Activated CD4-positive, alpha-beta T cell treated with anti-CD3 and anti-CD28 coated beads, Interleukin-2, amount 50 U/mL, for 4 hours (primary cell): Measurements from ENCODE around the gene FOXB1.

Source experiments
- DNase-seq, 2 experiments: peaks; one replicate each; pipeline ENCODE4 v3.0.0-alpha.2; 2020

FOXB1 gene

DNA sequence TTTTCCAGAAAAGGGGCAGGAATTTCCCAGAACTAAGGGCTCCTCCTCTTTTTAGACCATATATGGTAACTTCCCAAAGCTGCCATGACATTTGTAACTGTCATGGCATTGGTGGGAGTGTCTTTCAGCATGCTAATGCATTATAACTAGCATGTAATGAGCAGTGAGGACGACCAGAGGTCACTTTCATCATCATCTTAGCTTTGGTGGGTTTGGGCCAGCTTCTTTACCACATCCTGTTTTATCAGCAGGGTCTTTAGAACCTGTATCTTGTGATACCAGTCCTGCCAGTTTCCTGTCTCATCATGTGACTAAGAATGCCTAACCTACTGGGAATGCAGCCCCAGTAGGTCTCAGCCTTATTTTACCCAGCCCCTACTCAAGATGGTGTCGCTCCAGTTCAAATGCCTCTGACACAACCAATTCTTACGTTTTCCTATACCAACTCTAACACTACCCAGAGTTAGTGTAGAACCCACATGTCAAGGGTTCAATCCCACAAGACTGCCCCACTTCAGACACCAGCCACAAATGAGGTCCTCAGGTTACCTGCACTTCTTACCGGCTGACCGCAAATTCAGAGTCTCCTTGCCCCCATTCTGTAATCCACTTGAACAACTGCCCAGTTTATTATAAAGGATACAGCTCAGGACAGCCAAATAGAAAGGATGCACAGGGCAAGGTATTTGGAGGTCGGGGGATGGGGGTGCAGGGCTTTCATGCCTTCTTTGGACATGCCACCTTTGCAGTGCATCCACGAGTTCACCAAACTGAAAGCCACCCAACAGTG is 17.7 kb downstream of the FOXB1 start:
- DNase-seq, result no peak

DNA sequence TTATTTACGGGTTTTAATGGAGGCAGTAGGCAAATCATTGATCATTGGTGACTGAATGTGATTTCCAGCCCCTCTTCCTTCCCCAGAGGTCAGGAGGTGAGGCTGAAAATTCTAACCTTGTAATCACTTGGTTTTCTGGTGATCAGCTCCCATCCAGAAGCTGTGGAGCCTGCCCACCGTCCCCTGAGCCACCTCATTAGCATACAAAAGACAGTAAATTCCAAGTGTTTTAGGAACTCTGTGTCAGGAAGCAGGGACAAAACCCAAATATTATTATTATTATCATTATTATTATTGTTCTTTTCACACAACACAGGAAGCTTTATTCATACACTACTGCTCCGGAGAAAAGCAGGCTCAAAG is 18.2 kb downstream of the FOXB1 start:
- DNase-seq, result no peak

DNA sequence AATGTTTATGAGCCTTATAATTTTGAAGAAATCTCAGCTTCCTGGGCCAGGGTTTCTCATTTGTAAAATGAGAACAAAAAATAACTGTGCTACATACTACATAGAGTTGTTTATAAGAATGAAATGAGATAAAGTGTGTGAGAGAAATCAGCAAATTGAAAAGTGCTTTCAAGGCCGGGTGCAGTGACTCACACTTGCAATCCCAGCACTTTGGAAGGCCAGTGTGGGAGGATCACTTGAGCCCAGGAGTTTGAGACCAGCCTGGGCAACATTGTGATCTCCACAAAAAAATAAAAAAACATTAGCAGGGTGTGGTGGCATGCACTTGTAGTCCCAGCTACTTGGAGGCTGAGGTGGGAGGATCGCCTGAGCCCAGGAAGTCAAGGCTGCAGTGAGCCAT is 22.4 kb downstream of the FOXB1 start:
- no peak for DNase-seq

DNA sequence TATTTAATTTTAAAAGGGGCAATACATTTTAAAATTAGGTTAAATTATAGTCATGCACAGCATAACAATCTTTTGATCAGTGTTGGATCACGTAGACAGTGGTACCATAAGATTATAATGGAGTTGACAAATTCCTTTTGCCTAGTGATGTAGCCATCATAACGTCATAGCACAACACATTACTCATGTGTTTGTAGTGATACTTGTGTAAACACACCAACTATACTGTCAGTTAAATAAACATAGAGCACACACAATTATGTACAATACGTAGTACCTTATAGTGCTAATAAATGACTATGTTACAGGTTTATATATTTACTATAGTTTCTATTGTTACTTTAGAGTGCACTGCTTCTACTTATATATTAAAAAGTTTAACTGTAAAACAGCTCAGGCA is 31.2 kb downstream of the FOXB1 start:
- DNase-seq, result no peak

DNA sequence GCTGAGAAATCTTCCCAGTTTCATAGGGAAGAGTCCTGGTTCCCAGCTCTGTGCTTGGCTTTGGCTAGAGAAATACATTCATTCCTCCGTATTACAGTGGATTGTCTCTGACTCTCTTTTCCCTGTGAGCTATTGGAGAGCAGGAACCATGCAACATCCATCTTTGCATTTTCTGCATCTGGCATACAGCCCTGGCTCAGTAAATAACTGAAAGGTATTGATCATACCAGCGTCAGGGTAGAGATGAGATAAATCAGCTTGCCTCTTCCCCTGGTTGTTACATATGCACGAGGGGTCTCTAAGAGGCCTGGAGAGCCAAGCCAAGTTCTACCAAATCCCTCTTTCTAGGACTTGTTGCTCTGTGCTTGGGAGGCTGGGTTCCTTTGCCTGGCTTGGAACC is 35.2 kb downstream of the FOXB1 start:
- no peak for DNase-seq

DNA sequence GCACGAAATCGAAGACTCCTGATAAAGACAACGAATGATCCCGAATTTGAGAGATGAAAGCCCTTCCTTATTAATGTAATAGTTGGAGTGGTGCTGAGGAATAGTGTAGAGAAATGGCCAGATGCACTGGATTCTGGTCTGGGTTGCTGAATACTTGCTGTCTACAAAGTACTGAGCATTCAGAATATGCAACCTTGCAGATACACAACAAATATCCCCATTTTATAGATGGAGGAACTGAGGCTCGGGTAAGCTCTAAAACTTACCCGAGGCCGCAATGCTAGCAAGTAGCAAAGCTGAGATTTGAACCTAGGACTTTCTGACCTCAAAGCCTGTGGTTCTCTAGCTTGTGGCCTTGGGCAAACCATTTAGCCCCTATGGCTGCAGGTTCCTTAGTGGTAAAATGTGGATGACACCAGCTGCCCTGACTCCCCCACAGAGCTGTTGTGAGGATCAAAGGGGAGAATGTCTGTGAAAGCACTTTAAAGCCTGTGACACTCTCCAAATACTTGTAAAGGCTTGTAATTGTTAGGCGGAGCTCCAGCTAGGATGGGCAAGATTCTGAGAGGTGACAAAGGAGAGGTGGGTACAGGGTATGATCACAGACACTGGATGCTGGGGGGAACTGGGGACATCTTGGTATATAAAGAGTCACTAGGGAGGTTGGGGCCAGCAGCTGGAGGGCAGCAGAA is 39.8 kb downstream of the FOXB1 start:
- no peak for DNase-seq

DNA sequence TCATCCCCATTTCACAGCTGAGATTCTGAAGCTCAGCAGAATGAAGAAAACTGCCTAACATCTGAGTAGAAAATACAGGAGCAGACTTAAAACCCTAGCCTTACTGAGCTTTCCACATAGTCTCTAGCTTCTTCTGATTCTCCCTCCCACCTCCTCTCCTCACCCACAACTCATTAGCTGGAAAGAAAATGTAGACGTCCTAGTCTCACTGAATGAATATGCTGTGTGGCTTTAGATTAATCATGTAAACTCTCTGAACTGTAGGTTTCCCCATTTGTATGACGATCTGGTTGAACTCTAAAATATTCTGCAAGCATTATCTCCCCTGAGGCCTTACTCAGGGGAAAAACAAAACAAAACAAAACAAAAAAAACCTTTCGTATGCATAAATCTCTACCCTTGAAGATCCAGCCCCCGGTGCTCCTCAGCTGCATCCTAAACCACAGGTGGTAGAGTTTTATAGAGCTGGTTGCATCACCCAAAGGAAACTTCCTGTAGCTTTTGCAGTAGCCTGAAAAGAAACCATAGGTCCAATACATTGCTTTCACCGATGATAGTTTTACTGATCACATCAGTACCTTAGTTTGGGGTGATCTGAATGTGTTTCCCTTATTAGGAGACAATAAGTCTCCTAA is 40.6 kb downstream of the FOXB1 start:
- DNase-seq, result no peak

DNA sequence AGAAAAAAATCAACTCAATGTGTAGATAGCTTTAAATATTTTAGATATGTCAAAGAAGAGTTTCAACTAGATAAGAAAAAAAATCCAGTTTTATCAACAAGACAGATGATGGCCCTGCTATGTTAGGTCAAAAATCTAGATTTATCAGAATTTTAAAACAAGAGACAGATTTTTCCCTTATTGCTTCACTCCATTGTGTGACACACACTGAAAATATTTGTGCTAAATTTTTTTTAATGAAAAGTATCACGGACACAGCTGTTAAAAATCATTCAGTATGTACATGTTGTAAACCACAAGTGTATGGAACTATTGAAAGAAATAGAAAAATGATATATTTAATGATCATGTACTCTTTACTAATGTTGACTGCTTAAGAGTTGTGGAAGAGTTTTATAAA is 43.6 kb downstream of the FOXB1 start:
- no peak for DNase-seq

DNA sequence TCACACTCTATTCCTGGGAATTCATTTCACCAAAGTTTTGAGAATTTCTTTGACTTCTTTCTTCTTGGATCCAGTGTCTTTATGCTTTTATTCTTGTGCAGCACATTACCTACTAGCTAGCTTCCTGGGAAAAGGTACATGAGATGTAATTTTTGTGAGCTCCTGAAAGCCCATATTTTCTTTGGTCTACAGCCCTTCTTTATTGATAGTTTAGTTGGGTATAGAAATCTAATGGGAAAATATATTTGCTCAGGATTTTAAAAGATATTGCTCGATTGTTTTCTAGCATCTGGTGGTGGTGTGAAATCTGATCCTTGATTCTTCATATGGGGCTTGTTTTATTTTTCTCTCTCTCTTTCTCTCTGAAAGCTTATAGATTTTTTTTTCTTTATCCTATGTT is 45.8 kb downstream of the FOXB1 start:
- DNase-seq, result no peak

DNA sequence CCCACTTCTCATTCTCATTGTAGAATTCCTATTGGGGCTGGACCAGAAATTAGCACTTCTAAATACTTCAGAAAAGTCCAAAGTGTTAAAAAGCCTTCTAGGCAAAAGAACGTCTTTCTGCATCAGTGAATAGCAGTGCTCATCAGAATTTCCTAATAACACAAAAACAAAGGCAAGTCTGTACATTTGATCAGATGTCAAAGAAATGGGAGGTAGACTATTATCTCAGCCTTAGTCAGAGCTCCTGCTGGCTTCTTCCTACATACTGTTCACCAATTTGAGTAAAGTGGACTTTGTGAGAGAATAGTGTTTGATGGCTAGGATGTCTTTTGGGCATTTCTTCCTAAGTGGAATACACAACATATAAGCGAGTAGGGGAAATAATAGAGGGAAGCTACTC is 48.7 kb downstream of the FOXB1 start:
- no peak for DNase-seq

DNA sequence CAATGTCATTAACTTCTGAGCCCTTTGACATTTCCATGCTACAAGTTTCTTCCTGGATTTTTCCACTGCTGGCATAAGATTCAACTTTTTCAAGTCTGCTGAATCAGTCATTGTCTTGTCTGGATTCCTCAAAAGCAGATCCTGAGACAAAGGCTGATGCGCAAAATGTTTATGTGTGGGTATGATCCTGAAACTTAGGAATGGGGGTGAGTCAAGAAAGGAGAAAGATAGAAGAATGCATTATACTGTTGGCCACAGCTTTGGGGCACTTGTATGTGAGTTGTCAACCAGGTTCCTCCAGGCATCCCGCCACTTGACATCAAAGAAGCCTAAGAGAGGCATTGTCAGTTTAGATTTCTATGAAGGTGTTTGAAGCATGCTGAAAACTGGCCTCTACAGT is 50.4 kb downstream of the FOXB1 start:
- DNase-seq, result no peak
